ENCODE data around the gene IL6ST.
"Not testable (repeated sequence)": the region's sequence is repeated elsewhere in the genome, so short reads cannot be mapped to it uniquely, and the experiment has no call there.

The IL6ST gene

DNA sequence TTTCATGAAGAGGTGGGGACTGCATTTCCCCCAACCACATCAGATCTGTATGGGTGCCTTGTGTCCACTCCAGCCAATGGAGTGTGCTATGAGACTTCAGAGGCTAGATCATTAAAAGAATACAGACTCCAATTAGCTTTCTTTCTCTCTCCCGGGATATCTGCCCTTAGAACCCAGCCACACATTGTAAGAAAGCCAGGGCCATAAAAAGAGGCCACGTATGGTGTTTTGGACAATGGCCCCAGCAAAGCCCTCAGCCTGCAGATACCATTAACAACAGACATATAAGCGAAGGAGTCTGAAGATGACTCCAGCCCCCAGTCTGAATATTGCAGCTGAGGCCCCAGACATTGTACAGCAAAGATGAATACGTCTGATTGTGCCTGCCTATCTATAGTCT lies 21.5 kb downstream of the IL6ST start:
- Histone ChIP-seq H3K9me3 (ENCODE audit: control insufficient read depth, low read length) (no peaks in the 10 kb centered on the region), H3K27ac (ENCODE audit: insufficient read depth, low read length, poor library complexity, severe bottlenecking) (no peak overlapping the region), H3K4me1 (ENCODE audit: control insufficient read depth, insufficient read depth, low read length, poor library complexity, severe bottlenecking) (peaks cover 9% of the 10 kb centered on the region), H3K27me3 (replicated peaks; ENCODE audit: control insufficient read depth, insufficient read depth, low read length, poor library complexity, severe bottlenecking) (no peaks in the 10 kb centered on the region), H3K4me3 (ENCODE audit: insufficient read depth, low read depth, low read length, poor library complexity, severe bottlenecking) (no peak overlapping the region), H3K36me3 (ENCODE audit: control insufficient read depth, insufficient read depth, low read length) (peaks cover 35% of the 10 kb centered on the region)
- no peak for DNase-seq

DNA sequence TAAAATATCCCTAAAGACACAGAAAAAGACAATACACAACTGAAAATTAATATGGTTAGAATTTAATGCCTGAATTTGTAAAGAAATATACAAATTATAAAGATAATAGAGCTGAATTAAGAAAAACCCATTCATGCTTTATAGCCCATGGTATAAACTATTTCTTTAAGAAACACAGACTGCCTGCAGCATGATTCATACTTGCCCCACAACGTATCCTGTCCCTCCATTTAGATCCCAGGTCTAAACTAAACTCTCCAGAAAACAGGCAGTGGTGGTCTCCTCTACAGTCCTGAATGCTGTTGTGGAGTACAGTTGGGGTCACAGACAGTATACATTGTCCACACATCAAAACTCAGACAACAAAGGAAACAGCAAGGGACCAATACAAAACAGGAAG lies 24.8 kb downstream of the IL6ST start:
- no peaks in the 10 kb centered on the region for H3K9me3 ChIP-seq (ENCODE audit: control insufficient read depth, low read length)

DNA sequence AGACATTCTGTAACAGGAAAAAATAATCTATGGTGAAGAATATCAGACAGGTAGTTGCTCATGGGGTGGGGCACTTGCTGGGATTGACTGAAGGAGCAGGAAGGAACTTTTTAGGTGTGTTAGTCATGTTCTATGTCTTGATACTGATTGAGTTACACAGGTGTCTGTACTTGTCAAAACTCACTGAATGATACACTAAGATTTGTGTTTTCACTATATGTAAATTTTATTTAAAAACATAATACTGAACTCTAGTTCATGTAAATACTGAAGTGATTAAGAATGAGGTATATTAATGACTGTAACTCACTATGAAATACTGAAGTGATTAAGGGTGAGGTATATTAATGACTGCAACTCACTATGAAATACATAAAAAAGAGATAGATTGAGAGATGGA lies 28.5 kb downstream of the IL6ST start:
- no peak for DNase-seq
- Histone ChIP-seq H3K27me3 (replicated peaks; ENCODE audit: control insufficient read depth, insufficient read depth, low read length, poor library complexity, severe bottlenecking) (no peaks in the 10 kb centered on the region), H3K4me1 (ENCODE audit: control insufficient read depth, insufficient read depth, low read length, poor library complexity, severe bottlenecking) (no peaks in the 10 kb centered on the region), H3K36me3 (ENCODE audit: control insufficient read depth, insufficient read depth, low read length) (peaks cover 39% of the 10 kb centered on the region), H3K9me3 (ENCODE audit: control insufficient read depth, low read length) (no peaks in the 10 kb centered on the region), H3K27ac (ENCODE audit: insufficient read depth, low read length, poor library complexity, severe bottlenecking) (no peak overlapping the region), H3K4me3 (ENCODE audit: insufficient read depth, low read depth, low read length, poor library complexity, severe bottlenecking) (no peak overlapping the region)

More for the DNA sequence above, 24.8 kb downstream of the IL6ST start:
- Histone ChIP-seq H3K4me1 (ENCODE audit: control insufficient read depth, insufficient read depth, low read length, poor library complexity, severe bottlenecking) (no peaks in the 10 kb centered on the region), H3K27ac (ENCODE audit: insufficient read depth, low read length, poor library complexity, severe bottlenecking) (no peak overlapping the region), H3K36me3 (ENCODE audit: control insufficient read depth, insufficient read depth, low read length) (peaks cover 33% of the 10 kb centered on the region), H3K4me3 (ENCODE audit: insufficient read depth, low read depth, low read length, poor library complexity, severe bottlenecking) (no peak overlapping the region), H3K27me3 (replicated peaks; ENCODE audit: control insufficient read depth, insufficient read depth, low read length, poor library complexity, severe bottlenecking) (no peaks in the 10 kb centered on the region)
- no peak for DNase-seq

DNA sequence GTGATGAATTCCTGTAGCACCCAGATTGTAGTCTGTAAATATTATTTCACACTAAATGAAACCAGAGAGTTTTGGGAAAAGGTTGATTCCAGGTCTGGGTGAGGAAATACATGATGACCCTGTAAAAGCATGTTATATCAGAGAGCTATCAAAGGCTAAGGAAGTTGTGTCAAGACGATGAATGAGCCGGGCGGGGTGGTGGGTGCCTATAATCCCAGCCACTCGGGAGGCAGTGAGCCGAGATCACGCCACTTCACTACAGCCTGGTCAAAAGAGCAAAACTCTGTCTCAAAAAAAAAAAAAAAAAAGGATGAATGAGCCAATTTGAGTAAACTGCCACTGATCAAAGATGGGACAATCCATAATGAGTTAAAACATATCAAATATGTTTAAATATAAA lies 29.2 kb downstream of the IL6ST start:
- Histone ChIP-seq H3K9me3 (ENCODE audit: control insufficient read depth, low read length) (no peaks in the 10 kb centered on the region), H3K27me3 (replicated peaks; ENCODE audit: control insufficient read depth, insufficient read depth, low read length, poor library complexity, severe bottlenecking) (no peaks in the 10 kb centered on the region), H3K4me1 (ENCODE audit: control insufficient read depth, insufficient read depth, low read length, poor library complexity, severe bottlenecking) (no peaks in the 10 kb centered on the region), H3K27ac (ENCODE audit: insufficient read depth, low read length, poor library complexity, severe bottlenecking) (no peak overlapping the region), H3K36me3 (ENCODE audit: control insufficient read depth, insufficient read depth, low read length) (peaks cover 46% of the 10 kb centered on the region), H3K4me3 (ENCODE audit: insufficient read depth, low read depth, low read length, poor library complexity, severe bottlenecking) (no peak overlapping the region)
- no peak for DNase-seq

DNA sequence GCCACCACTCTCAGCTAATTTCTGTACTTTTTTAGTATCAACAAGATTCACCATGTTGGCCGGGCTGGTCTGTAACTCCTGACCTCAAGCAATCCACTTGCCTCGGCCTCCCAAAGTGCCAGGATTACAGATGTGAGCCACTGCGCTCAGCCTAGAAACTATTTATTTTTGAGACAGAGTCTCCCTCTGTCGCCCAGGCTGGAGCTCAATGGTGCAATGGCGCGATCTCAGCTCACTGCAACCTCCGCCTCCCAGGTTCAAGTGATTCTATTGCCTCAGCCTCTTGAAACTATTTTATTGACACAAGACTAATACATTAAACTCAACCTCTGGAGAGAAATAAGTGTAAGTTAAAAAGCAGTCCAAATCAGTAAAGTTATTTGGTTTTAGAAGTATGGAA lies 34.0 kb downstream of the IL6ST start:
- no peaks in the 10 kb centered on the region for H3K27me3 ChIP-seq (replicated peaks; ENCODE audit: control insufficient read depth, insufficient read depth, low read length, poor library complexity, severe bottlenecking)
- H3K4me3 ChIP-seq (ENCODE audit: insufficient read depth, low read depth, low read length, poor library complexity, severe bottlenecking) = no peak overlapping the region
- H3K36me3 ChIP-seq (ENCODE audit: control insufficient read depth, insufficient read depth, low read length) = peaks cover 68% of the 10 kb centered on the region
- no peaks in the 10 kb centered on the region for H3K4me1 ChIP-seq (ENCODE audit: control insufficient read depth, insufficient read depth, low read length, poor library complexity, severe bottlenecking)
- no peak for DNase-seq
- H3K27ac ChIP-seq (ENCODE audit: insufficient read depth, low read length, poor library complexity, severe bottlenecking) = no peak overlapping the region
- no peaks in the 10 kb centered on the region for H3K9me3 ChIP-seq (ENCODE audit: control insufficient read depth, low read length)

DNA sequence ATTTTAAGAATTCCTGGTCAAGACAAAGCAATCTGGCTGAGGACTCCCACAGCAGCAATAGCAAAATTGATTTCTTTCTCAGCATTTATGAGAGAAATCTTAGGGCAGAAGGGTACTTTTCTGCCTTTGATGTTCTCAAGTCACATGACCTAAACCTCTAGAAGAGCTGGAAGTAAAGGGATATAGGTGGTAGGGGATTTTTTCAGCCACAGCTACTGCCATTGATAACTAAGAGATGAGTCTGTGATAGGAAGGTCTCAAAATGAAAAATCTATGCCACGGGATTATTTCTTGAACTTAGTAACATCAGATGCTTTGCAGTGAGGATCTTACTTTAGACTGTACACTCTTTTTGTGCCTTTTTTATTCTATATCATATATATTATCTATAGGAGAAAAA lies 35.6 kb downstream of the IL6ST start:
- no peaks in the 10 kb centered on the region for H3K4me1 ChIP-seq (ENCODE audit: control insufficient read depth, insufficient read depth, low read length, poor library complexity, severe bottlenecking)
- peaks cover 77% of the 10 kb centered on the region for H3K36me3 ChIP-seq (ENCODE audit: control insufficient read depth, insufficient read depth, low read length)
- H3K9me3 ChIP-seq (ENCODE audit: control insufficient read depth, low read length) = no peaks in the 10 kb centered on the region
- H3K27ac ChIP-seq (ENCODE audit: insufficient read depth, low read length, poor library complexity, severe bottlenecking) = no peak overlapping the region
- DNase-seq = no peak
- no peaks in the 10 kb centered on the region for H3K27me3 ChIP-seq (replicated peaks; ENCODE audit: control insufficient read depth, insufficient read depth, low read length, poor library complexity, severe bottlenecking)
- no peak overlapping the region for H3K4me3 ChIP-seq (ENCODE audit: insufficient read depth, low read depth, low read length, poor library complexity, severe bottlenecking)

DNA sequence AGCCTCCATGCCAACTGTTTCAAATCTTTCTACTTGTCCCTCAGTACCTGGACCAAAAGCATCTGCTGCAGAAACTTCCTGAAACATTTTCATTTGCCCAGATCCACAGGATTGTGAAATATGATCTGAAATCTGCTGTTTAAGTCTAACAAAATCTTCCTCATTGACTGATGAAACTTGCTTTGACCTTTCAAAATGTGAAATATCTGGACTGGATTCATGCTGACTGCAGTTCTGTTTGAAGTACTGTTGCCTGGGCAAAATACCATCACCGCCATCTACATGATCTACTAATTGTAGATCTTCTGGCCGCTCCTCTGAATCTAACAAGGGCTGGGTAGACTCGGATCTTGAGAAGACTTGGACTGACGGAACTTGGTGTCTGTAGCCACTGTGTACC lies 53.6 kb downstream of the IL6ST start:
- H3K36me3 ChIP-seq (ENCODE audit: control insufficient read depth, insufficient read depth, low read length) = peaks cover 31% of the 10 kb centered on the region

DNA sequence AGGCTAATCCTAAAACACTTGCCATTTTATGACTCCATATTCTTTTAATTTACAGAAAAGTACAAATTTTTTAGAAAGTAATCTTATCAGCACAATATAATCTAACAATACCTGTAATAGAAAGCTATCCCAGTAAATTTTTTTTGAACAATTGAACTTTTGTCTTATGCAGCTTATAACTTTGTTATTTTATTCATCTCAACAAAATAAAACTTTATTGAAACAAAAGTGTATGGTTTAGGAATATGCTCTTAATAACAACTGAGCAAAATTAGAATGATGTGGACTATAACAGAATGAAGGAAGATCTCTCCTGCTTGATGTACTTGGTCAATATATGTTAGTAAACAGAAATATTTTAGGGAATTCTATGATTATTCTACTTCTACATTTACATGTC lies 57.2 kb downstream of the IL6ST start:
- H3K4me1 ChIP-seq (ENCODE audit: control insufficient read depth, insufficient read depth, low read length, poor library complexity, severe bottlenecking); H3K27me3 ChIP-seq (replicated peaks; ENCODE audit: control insufficient read depth, insufficient read depth, low read length, poor library complexity, severe bottlenecking); DNase-seq; H3K27ac ChIP-seq (ENCODE audit: insufficient read depth, low read length, poor library complexity, severe bottlenecking); H3K4me3 ChIP-seq (ENCODE audit: insufficient read depth, low read depth, low read length, poor library complexity, severe bottlenecking); H3K9me3 ChIP-seq (ENCODE audit: control insufficient read depth, low read length): not testable (repeated sequence)
- peaks cover 21% of the 10 kb centered on the region for H3K36me3 ChIP-seq (ENCODE audit: control insufficient read depth, insufficient read depth, low read length)

More for the DNA sequence above, 53.6 kb downstream of the IL6ST start:
- H3K4me3 ChIP-seq (ENCODE audit: insufficient read depth, low read depth, low read length, poor library complexity, severe bottlenecking); H3K27ac ChIP-seq (ENCODE audit: insufficient read depth, low read length, poor library complexity, severe bottlenecking); DNase-seq; H3K4me1 ChIP-seq (ENCODE audit: control insufficient read depth, insufficient read depth, low read length, poor library complexity, severe bottlenecking); H3K9me3 ChIP-seq (ENCODE audit: control insufficient read depth, low read length); H3K27me3 ChIP-seq (replicated peaks; ENCODE audit: control insufficient read depth, insufficient read depth, low read length, poor library complexity, severe bottlenecking): not testable (repeated sequence)

DNA sequence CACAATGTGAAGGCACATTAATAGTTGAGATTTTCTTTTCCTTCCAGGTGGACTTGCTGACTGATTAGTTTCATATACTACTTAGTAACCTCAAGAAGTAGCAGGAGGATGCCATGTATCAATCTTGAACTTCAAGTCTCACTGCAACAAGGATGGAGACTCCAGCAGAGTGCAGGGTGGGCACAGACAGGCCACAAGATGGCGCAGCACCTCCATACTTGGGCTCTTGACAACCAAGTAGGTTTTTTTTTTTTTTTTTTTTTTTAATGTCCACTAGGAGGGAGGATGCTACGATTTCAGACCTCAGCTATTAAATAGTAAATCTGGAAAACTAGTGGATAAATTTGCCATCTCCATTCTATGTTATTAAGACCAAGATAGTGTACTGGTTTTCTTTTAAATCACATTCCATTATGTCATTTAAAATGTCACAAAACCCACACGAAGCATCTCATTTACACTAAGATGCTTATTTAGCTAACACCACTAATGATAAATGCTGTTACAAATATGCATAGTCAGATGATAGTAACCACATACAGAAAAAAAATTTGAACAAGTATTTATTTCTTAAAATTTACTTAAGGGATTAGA lies 58.6 kb downstream of the IL6ST start:
- Histone ChIP-seq H3K4me1 (ENCODE audit: control insufficient read depth, insufficient read depth, low read length, poor library complexity, severe bottlenecking) (no peaks in the 10 kb centered on the region), H3K27me3 (replicated peaks; ENCODE audit: control insufficient read depth, insufficient read depth, low read length, poor library complexity, severe bottlenecking) (no peaks in the 10 kb centered on the region), H3K27ac (ENCODE audit: insufficient read depth, low read length, poor library complexity, severe bottlenecking) (no peak overlapping the region), H3K9me3 (ENCODE audit: control insufficient read depth, low read length) (no peaks in the 10 kb centered on the region), H3K36me3 (ENCODE audit: control insufficient read depth, insufficient read depth, low read length) (peaks cover 10% of the 10 kb centered on the region), H3K4me3 (ENCODE audit: insufficient read depth, low read depth, low read length, poor library complexity, severe bottlenecking) (no peak overlapping the region)
- peak; percentile 48 to 66 (median 49) for DNase-seq

DNA sequence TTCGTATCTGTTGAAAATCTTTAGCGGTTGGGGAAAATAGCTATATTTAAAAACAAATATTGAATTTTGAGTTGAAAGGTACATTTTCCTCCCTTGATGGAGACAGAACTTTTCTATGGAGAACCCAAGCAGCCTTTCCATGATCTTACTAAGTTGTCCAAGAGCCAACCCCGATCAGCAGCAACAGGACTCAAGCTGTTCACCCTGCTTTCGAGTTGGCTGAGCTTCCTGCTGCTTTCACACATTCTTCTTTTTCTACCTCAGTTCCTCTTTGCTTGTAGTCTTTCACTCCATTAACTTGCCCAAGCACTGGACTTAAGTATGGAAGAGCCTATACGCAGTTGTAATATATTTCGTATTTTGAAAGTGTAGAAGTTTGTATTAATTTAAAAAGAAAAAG lies 59.4 kb downstream of the IL6ST start:
- H3K9me3 ChIP-seq (ENCODE audit: control insufficient read depth, low read length) = no peaks in the 10 kb centered on the region
- H3K4me1 ChIP-seq (ENCODE audit: control insufficient read depth, insufficient read depth, low read length, poor library complexity, severe bottlenecking) = no peaks in the 10 kb centered on the region
- no peak overlapping the region for H3K4me3 ChIP-seq (ENCODE audit: insufficient read depth, low read depth, low read length, poor library complexity, severe bottlenecking)
- no peak for DNase-seq
- H3K36me3 ChIP-seq (ENCODE audit: control insufficient read depth, insufficient read depth, low read length) = peaks cover 8% of the 10 kb centered on the region
- no peaks in the 10 kb centered on the region for H3K27me3 ChIP-seq (replicated peaks; ENCODE audit: control insufficient read depth, insufficient read depth, low read length, poor library complexity, severe bottlenecking)
- H3K27ac ChIP-seq (ENCODE audit: insufficient read depth, low read length, poor library complexity, severe bottlenecking) = no peak overlapping the region
